ENCODE data around the gene SMIM5. TPM values are rescaled to one million over a fixed set of nuclear protein-coding genes. Genes with fewer than 3 reads are reported as not detected.

The SMIM5 gene
- total RNA-seq, 1 experiment from 2014 or later: 0.24 TPM

DNA sequence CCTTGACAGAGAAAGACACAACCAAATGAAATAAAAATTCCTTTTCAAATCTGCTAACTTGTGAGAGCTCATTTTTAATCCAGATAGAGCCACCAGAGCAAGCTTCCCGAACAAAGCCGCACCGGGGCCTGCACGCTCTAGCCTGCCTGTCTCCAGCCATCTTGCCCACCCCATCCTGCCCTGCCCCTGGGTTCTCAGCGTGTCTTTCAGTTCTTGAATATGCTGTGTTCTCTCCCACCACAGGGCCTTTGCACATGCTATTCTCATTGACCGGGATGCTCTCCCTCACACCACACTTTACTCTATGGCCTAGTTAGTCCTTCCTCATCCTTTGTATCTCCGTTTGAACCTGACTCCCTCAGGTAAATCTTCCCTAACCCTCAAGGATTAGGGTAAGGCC lies 14.7 kb downstream of the SMIM5 start:
- Histone ChIP-seq H3K23ac (ENCODE audit: insufficient read length, low read depth, low read length) (no peak overlapping the region), H4K8ac (replicated peaks; ENCODE audit: insufficient read length, low read depth, low read length) (no peak overlapping the region), H3K23me2 (ENCODE audit: insufficient read length, low read depth, low read length, poor library complexity, severe bottlenecking) (no peaks in the 10 kb centered on the region), H4K5ac (ENCODE audit: insufficient read length, low read depth, low read length) (no peak overlapping the region), H4K20me1 (ENCODE audit: control insufficient read depth, insufficient read depth, insufficient read length) (no peaks in the 10 kb centered on the region), H2BK5ac (ENCODE audit: insufficient read length, low read length) (no peak overlapping the region), H3K18ac (ENCODE audit: insufficient read length, low read depth, low read length) (no peak overlapping the region), H3K27me3 (ENCODE audit: insufficient read depth, low read length) (no peaks in the 10 kb centered on the region), H3T11ph (ENCODE audit: low read length) (no peak overlapping the region), H3K14ac (ENCODE audit: insufficient read depth, low read length) (no peak overlapping the region), H3K79me2 (ENCODE audit: insufficient read depth, low read length) (no peaks in the 10 kb centered on the region), H3K56ac (ENCODE audit: insufficient read length, low read depth, low read length) (no peak overlapping the region), H4K91ac (ENCODE audit: insufficient read length, low read depth, low read length) (no peak overlapping the region), H2BK120ac (ENCODE audit: low read depth, low read length, poor library complexity, severe bottlenecking) (no peak overlapping the region), H2AFZ (ENCODE audit: low read length) (no peak overlapping the region), H3K4me1 (ENCODE audit: insufficient read depth, low read length) (peaks cover 2% of the 10 kb centered on the region; the same call in 1 of the 2 replicates), H3K9ac (ENCODE audit: extremely low read depth, insufficient read length, low read length) (no peak overlapping the region), H2AK5ac (ENCODE audit: insufficient read length, low read length) (no peak overlapping the region), H2BK20ac (ENCODE audit: low read depth, low read length, poor library complexity, severe bottlenecking) (no peak overlapping the region), H3K79me1 (ENCODE audit: insufficient read depth, low read depth, low read length, poor library complexity, severe bottlenecking) (no peaks in the 10 kb centered on the region), H2BK15ac (ENCODE audit: low read depth, low read length) (no peak overlapping the region), H3K4me2 (ENCODE audit: insufficient read depth, insufficient read length, low read length) (no peak overlapping the region), H3K4ac (ENCODE audit: low read depth, low read length) (no peak overlapping the region), H3K27ac (ENCODE audit: insufficient read length, low read depth, low read length) (no peak overlapping the region), H2BK12ac (ENCODE audit: insufficient read length, low read depth, low read length) (no peak overlapping the region), H3K9me3 (ENCODE audit: control insufficient read depth, low read depth, low read length) (no peaks in the 10 kb centered on the region)
- no peaks in the 10 kb centered on the region for H3K27me3 Mint-ChIP-seq (ENCODE audit: low read depth)
- no CpG with 5 or more reads among the region's 7 CpGs for WGBS (ENCODE audit: extremely low coverage, insufficient read length, low lambda C conversion rate)
- H3K9me3 Mint-ChIP-seq: no peaks in the 10 kb centered on the region
- no peak overlapping the region for H3K4me3 Mint-ChIP-seq
- H3K4me1 Mint-ChIP-seq: peaks cover 21 to 26% of the 10 kb centered on the region in 2 experiments
- DNase-seq: no peak
- H3K36me3 Mint-ChIP-seq (ENCODE audit: insufficient read depth in 1 of 3, low read depth in 3 of 3): peaks cover 16 to 36% (median 35%) of the 10 kb centered on the region in 3 experiments; a peak in 6 of 7 replicates
- no peak overlapping the region; a peak in 1 of 7 replicates for H3K27ac Mint-ChIP-seq
- TF ChIP-seq, protein P1, sequence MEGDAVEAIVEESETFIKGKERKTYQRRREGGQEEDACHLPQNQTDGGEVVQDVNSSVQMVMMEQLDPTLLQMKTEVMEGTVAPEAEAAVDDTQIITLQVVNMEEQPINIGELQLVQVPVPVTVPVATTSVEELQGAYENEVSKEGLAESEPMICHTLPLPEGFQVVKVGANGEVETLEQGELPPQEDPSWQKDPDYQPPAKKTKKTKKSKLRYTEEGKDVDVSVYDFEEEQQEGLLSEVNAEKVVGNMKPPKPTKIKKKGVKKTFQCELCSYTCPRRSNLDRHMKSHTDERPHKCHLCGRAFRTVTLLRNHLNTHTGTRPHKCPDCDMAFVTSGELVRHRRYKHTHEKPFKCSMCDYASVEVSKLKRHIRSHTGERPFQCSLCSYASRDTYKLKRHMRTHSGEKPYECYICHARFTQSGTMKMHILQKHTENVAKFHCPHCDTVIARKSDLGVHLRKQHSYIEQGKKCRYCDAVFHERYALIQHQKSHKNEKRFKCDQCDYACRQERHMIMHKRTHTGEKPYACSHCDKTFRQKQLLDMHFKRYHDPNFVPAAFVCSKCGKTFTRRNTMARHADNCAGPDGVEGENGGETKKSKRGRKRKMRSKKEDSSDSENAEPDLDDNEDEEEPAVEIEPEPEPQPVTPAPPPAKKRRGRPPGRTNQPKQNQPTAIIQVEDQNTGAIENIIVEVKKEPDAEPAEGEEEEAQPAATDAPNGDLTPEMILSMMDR (conservative IDR thresholded peaks at IDR 0.05): no peak

Data from H9 (cell line).